HEK293 (cell line): ENCODE results near the gene LHX4.

Source experiments
- CTCF ChIA-PET: fragments of 350-600 bp; formaldehyde crosslinking; extraction: SDS; loops from one replicate; lab custom pipeline; 2021; ENCODE audit warnings: antibody characterized with exemption; lab: Yijun Ruan, JAX
- POLR2A ChIA-PET: fragments of 300-600 bp; formaldehyde crosslinking; extraction: SDS; loops from one replicate; lab custom pipeline; 2020; ENCODE audit warnings: antibody characterized with exemption, inconsistent platforms; lab: Yijun Ruan, JAX
- H3K27ac ChIP-seq: fragments of 200-500 bp; sonication (Bioruptor generic); 2 replicates; pipeline ENCODE4 v1.5.1; 2014; ENCODE audit warnings: low read depth, low read length, control low read depth, inconsistent platforms; ENCODE audit errors: extremely low read depth
- H3K36me3 ChIP-seq, 2 experiments: fragments of 200-500 bp in 1 of 2; sonication (Bioruptor generic) in 1 of 2; 1 replicate in 1 of 2; 2 replicates in 1 of 2; pipeline ENCODE4 v1.5.1; 2014 to 2017; ENCODE audit warnings: inconsistent platforms in 2 of 2, low read length in 2 of 2; ENCODE audit not compliant: control insufficient read depth in 2 of 2, insufficient read depth in 1 of 2
- H3K4me1 ChIP-seq: fragments of 200-500 bp; sonication (Bioruptor generic); 2 replicates; pipeline ENCODE4 v1.5.1; 2014; ENCODE audit warnings: mild to moderate bottlenecking, low read length, inconsistent platforms; ENCODE audit not compliant: control insufficient read depth, insufficient read depth
- H3K4me3 ChIP-seq: 2 replicates; pipeline ENCODE4 v1.5.1; 2011; ENCODE audit warnings: low read depth, mild to moderate bottlenecking, control low read depth, low read length, moderate library complexity
- H3K9me3 ChIP-seq: fragments of 200-500 bp; sonication (Bioruptor generic); 2 replicates; pipeline ENCODE4 v1.5.1; 2014; ENCODE audit warnings: low read depth, low read length, inconsistent platforms; ENCODE audit not compliant: control insufficient read depth, insufficient read depth
- CTCF ChIP-seq: fragments of 450-650 bp; formaldehyde crosslinking; IDR thresholded peaks from 2 replicates; pipeline ENCODE4 v1.5.1; 2016; ENCODE audit warnings: missing biosample characterization, missing genetic modification characterization
- IKZF3 ChIP-seq: fragments of 450-650 bp; IDR thresholded peaks from 2 replicates; pipeline ENCODE4 v1.5.0; 2018; ENCODE audit warnings: missing biosample characterization, mild to moderate bottlenecking, missing genetic modification characterization, moderate library complexity
- KLF1 ChIP-seq: fragments of 450-650 bp; formaldehyde crosslinking; IDR thresholded peaks from 2 replicates; pipeline ENCODE4 v1.5.1; 2016; ENCODE audit warnings: missing biosample characterization, missing genetic modification characterization
- KLF16 ChIP-seq: fragments of 450-650 bp; formaldehyde crosslinking; IDR thresholded peaks from 2 replicates; pipeline ENCODE4 v1.5.1; 2017; ENCODE audit warnings: missing biosample characterization, missing genetic modification characterization
- KLF17 ChIP-seq: fragments of 450-650 bp; formaldehyde crosslinking; IDR thresholded peaks from 2 replicates; pipeline ENCODE4 v1.5.1; 2016; ENCODE audit warnings: missing biosample characterization, missing genetic modification characterization
- KLF9 ChIP-seq: fragments of 450-650 bp; formaldehyde crosslinking; IDR thresholded peaks from 2 replicates; pipeline ENCODE4 v1.5.1; 2016; ENCODE audit warnings: missing biosample characterization, missing genetic modification characterization, low read depth
- ZBTB17 ChIP-seq: fragments of 450-650 bp; formaldehyde crosslinking; IDR thresholded peaks from 2 replicates; pipeline ENCODE4 v1.5.1; 2016; ENCODE audit warnings: missing biosample characterization, missing genetic modification characterization
- ZFP41 ChIP-seq: fragments of 450-650 bp; formaldehyde crosslinking; IDR thresholded peaks from 2 replicates; pipeline ENCODE4 v1.5.1; 2016; ENCODE audit warnings: missing biosample characterization, missing genetic modification characterization, borderline replicate concordance
- ZIC2 ChIP-seq: fragments of 450-650 bp; formaldehyde crosslinking; IDR thresholded peaks from 2 replicates; pipeline ENCODE4 v1.5.1; 2016; ENCODE audit warnings: missing biosample characterization, missing genetic modification characterization
- ZNF148 ChIP-seq: fragments of 450-650 bp; formaldehyde crosslinking; IDR thresholded peaks from 2 replicates; pipeline ENCODE4 v1.5.0; 2017; ENCODE audit warnings: missing biosample characterization, missing genetic modification characterization, borderline replicate concordance
- ZNF175 ChIP-seq: fragments of 450-650 bp; formaldehyde crosslinking; IDR thresholded peaks from 2 replicates; pipeline ENCODE4 v1.5.1; 2016; ENCODE audit warnings: missing biosample characterization, missing genetic modification characterization
- ZNF2 ChIP-seq: fragments of 450-650 bp; formaldehyde crosslinking; IDR thresholded peaks from 2 replicates; pipeline ENCODE4 v1.5.1; 2016; ENCODE audit warnings: missing biosample characterization, missing genetic modification characterization
- ZNF223 ChIP-seq: fragments of 450-650 bp; formaldehyde crosslinking; IDR thresholded peaks from 2 replicates; pipeline ENCODE4 v1.5.1; 2016; ENCODE audit warnings: missing biosample characterization, missing genetic modification characterization
- ZNF239 ChIP-seq: fragments of 450-650 bp; formaldehyde crosslinking; IDR thresholded peaks from 2 replicates; pipeline ENCODE4 v1.5.1; 2016; ENCODE audit warnings: missing biosample characterization, missing genetic modification characterization
- ZNF26 ChIP-seq: fragments of 450-650 bp; formaldehyde crosslinking; IDR thresholded peaks from 2 replicates; pipeline ENCODE4 v1.5.1; 2016; ENCODE audit warnings: missing biosample characterization, missing genetic modification characterization
- ZNF398 ChIP-seq: fragments of 450-650 bp; formaldehyde crosslinking; IDR thresholded peaks from 2 replicates; pipeline ENCODE4 v1.5.1; 2017; ENCODE audit warnings: missing biosample characterization, missing genetic modification characterization
- ZNF449 ChIP-seq: fragments of 450-650 bp; formaldehyde crosslinking; IDR thresholded peaks from 2 replicates; pipeline ENCODE4 v1.5.1; 2017; ENCODE audit warnings: missing biosample characterization, mild to moderate bottlenecking, missing genetic modification characterization, moderate library complexity
- ZNF548 ChIP-seq: fragments of 450-650 bp; formaldehyde crosslinking; IDR thresholded peaks from 2 replicates; pipeline ENCODE4 v1.5.1; 2016; ENCODE audit warnings: missing biosample characterization, missing genetic modification characterization
- ZNF600 ChIP-seq: fragments of 450-650 bp; formaldehyde crosslinking; IDR thresholded peaks from 2 replicates; pipeline ENCODE4 v1.5.1; 2016; ENCODE audit warnings: missing biosample characterization, missing genetic modification characterization
- ZNF621 ChIP-seq: fragments of 450-650 bp; formaldehyde crosslinking; IDR thresholded peaks from 2 replicates; pipeline ENCODE4 v1.5.1; 2017; ENCODE audit warnings: missing biosample characterization, missing genetic modification characterization
- ZNF626 ChIP-seq: fragments of 450-650 bp; sonication (Bioruptor Pico); formaldehyde crosslinking; IDR thresholded peaks from 2 replicates; pipeline ENCODE4 v1.5.1; 2018; ENCODE audit warnings: missing biosample characterization, missing genetic modification characterization, inconsistent platforms
- ZNF654 ChIP-seq: fragments of 450-650 bp; formaldehyde crosslinking; IDR thresholded peaks from 2 replicates; pipeline ENCODE4 v1.5.1; 2016; ENCODE audit warnings: low read depth, missing biosample characterization, missing genetic modification characterization
- ZNF701 ChIP-seq: fragments of 450-650 bp; formaldehyde crosslinking; IDR thresholded peaks from 2 replicates; pipeline ENCODE4 v1.5.1; 2016; ENCODE audit warnings: missing biosample characterization, missing genetic modification characterization
- ZNF747 ChIP-seq: fragments of 450-650 bp; formaldehyde crosslinking; IDR thresholded peaks from 2 replicates; pipeline ENCODE4 v1.5.1; 2016; ENCODE audit warnings: missing biosample characterization, missing genetic modification characterization

LHX4 gene

GRCh38 chr1:180187626-180188025 lies 42.4 kb upstream of the LHX4 start:
- Histone ChIP-seq H3K4me1 (no peaks in the 10 kb centered on the region), H3K27ac (no peak overlapping the region), H3K36me3 (peaks cover 0 to 40% of the 10 kb centered on the region in 2 experiments; a peak in 1 of 3 replicates), H3K9me3 (no peaks in the 10 kb centered on the region), H3K4me3 (no peak overlapping the region)
- POLR2A ChIA-PET, result interaction anchor here (1.0 to 1.2 kb wide), 2 partner anchors 43 to 314 kb away, joined by 4 to 5 read pairs; partner anchors contain the start of genes ACBD6 and LHX4
- CTCF ChIA-PET, result interaction anchor here (0.6 to 5.0 kb wide), 52 partner anchors 9 to 743 kb away, joined by 3 to 45 read pairs (median 4); no protein-coding TSS in a partner anchor
- TF ChIP-seq KLF16 (tag by site-specific recombination) (no peak), ZNF175 (tag by site-specific recombination) (no peak), ZNF2 (no peak), ZNF747 (tag by site-specific recombination) (no peak), ZNF548 (tag by site-specific recombination) (no peak), ZNF148 (tag by site-specific recombination) (no peak), ZNF701 (tag by site-specific recombination) (no peak), ZNF239 (tag by site-specific recombination) (no peak), ZNF621 (no peak), ZNF26 (tag by site-specific recombination) (no peak)
- TF ChIP-seq, all 188 proteins: peak for 0

- ChIA-PET POLR2A (interaction anchor here (1.0 to 1.2 kb wide), 2 partner anchors 43 to 314 kb away, joined by 4 to 5 read pairs; partner anchors contain the start of genes ACBD6 and LHX4), CTCF (interaction anchor here (0.5 to 5.0 kb wide), 56 partner anchors 9 to 742 kb away, joined by 3 to 45 read pairs (median 4); no protein-coding TSS in a partner anchor)
- Histone ChIP-seq H3K4me3 (no peak overlapping the region), H3K36me3 (peaks cover 0 to 40% of the 10 kb centered on the region in 2 experiments; a peak in 1 of 3 replicates), H3K27ac (no peak overlapping the region), H3K9me3 (no peaks in the 10 kb centered on the region), H3K4me1 (no peaks in the 10 kb centered on the region)
- TF ChIP-seq ZBTB17 (tag by site-specific recombination), result peak; percentile 84
- TF ChIP-seq ZNF398 (tag by site-specific recombination), result no peak
- peak; percentile 87 for TF ChIP-seq KLF9 (tag by site-specific recombination)
- TF ChIP-seq CTCF (tag by site-specific recombination), result peak; percentile 92
- TF ChIP-seq ZNF654 (tag by site-specific recombination), result peak; percentile 88
- no peak for TF ChIP-seq ZNF626 (tag by site-specific recombination)
- TF ChIP-seq KLF17 (tag by site-specific recombination), result 0 out of 2 replicates have a peak, but pooled peaks have one; percentile 28
- TF ChIP-seq ZNF2, result peak; percentile 94
- TF ChIP-seq ZIC2, result peak; percentile 88
- TF ChIP-seq ZFP41 (tag by site-specific recombination), result no peak
- TF ChIP-seq ZNF223 (tag by site-specific recombination), result 0 out of 2 replicates have a peak, but pooled peaks have one; percentile 27
- TF ChIP-seq ZNF600 (tag by site-specific recombination), result peak; percentile 81
- 0 out of 2 replicates have a peak, but pooled peaks have one; percentile 38 for TF ChIP-seq KLF1 (tag by site-specific recombination)
- TF ChIP-seq ZNF449 (tag by site-specific recombination), result no peak
- TF ChIP-seq IKZF3 (tag by site-specific recombination), result peak; percentile 77
Observed at GRCh38 chr1:180188091-180188506, 42.0 kb upstream of the LHX4 start.
